AG09309 (cell line): ENCODE data around the gene SEC22C.

Experiments
- DNase-seq: peaks from one replicate; pipeline ENCODE4 v3.0.0-alpha.2; 2010; ENCODE audit warnings: low read depth
- H3K4me3 ChIP-seq: 2 replicates; pipeline ENCODE4 v1.5.1; 2011; ENCODE audit warnings: mild to moderate bottlenecking, low read depth, low read length, moderate library complexity; ENCODE audit not compliant: control insufficient read depth
- TF ChIP-seq, protein P1 (sequence below): IDR thresholded peaks from 2 replicates; pipeline ENCODE4 v1.5.1; 2011; ENCODE audit warnings: mild to moderate bottlenecking, low read depth, low read length, inconsistent platforms; ENCODE audit not compliant: insufficient read depth, control insufficient read depth; ENCODE audit errors: missing control alignments

The SEC22C gene

DNA sequence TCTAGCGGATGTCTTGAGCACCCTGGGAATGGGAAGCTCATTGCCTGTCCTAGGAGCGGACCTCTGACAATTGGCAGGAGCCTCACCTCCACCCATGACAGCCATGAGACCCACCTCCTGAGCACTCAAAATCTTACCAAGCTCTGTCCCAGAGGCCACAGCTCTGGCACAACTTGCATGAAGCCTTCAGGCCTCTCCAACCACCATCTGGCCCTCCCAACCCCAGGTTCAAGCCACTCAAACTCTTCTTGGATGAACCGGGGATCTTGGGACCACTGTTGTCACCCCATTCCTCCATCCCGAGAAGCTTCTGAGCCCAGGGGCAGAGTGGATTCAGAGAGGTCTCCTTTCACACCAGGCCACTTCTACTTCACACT is 77.8 kb downstream of the SEC22C start:
- H3K4me3 ChIP-seq: no peak overlapping the region
- TF ChIP-seq, protein P1, sequence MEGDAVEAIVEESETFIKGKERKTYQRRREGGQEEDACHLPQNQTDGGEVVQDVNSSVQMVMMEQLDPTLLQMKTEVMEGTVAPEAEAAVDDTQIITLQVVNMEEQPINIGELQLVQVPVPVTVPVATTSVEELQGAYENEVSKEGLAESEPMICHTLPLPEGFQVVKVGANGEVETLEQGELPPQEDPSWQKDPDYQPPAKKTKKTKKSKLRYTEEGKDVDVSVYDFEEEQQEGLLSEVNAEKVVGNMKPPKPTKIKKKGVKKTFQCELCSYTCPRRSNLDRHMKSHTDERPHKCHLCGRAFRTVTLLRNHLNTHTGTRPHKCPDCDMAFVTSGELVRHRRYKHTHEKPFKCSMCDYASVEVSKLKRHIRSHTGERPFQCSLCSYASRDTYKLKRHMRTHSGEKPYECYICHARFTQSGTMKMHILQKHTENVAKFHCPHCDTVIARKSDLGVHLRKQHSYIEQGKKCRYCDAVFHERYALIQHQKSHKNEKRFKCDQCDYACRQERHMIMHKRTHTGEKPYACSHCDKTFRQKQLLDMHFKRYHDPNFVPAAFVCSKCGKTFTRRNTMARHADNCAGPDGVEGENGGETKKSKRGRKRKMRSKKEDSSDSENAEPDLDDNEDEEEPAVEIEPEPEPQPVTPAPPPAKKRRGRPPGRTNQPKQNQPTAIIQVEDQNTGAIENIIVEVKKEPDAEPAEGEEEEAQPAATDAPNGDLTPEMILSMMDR: no peak
- no peak for DNase-seq

DNA sequence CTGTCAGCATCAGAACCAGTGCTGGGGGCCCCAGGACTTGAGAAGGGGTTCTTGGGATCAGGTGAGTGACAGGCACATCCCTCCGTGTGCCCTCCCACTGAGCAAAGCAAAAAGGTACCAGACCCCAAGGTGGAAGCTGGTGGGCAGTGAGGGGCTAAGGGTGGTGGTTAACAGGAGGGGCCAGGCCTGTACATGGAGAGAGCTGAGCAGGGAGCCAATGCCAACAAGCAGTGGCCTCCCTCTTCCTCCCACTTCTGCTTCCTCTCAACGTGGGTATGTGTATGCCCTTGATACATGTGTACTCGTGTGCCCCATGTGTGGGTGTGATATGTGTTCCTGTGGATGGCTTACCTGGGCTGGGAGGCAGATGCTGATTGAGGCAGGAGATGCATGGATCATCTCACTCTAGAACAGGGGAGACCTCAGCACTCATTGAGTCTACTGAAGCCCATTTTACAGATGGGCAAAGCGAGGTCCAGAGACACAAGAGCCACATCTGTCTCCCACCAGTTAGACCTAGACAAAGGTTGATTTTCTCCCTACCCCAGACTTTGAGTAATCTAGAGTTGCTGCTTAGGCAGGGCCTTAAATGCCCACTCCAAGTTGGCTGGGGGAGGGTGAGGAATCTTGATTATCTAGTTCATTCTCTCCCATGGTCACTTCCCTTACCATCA is 78.4 kb downstream of the SEC22C start:
- H3K4me3 ChIP-seq: no peak overlapping the region
- TF ChIP-seq, protein P1: no peak
- DNase-seq: no peak

DNA sequence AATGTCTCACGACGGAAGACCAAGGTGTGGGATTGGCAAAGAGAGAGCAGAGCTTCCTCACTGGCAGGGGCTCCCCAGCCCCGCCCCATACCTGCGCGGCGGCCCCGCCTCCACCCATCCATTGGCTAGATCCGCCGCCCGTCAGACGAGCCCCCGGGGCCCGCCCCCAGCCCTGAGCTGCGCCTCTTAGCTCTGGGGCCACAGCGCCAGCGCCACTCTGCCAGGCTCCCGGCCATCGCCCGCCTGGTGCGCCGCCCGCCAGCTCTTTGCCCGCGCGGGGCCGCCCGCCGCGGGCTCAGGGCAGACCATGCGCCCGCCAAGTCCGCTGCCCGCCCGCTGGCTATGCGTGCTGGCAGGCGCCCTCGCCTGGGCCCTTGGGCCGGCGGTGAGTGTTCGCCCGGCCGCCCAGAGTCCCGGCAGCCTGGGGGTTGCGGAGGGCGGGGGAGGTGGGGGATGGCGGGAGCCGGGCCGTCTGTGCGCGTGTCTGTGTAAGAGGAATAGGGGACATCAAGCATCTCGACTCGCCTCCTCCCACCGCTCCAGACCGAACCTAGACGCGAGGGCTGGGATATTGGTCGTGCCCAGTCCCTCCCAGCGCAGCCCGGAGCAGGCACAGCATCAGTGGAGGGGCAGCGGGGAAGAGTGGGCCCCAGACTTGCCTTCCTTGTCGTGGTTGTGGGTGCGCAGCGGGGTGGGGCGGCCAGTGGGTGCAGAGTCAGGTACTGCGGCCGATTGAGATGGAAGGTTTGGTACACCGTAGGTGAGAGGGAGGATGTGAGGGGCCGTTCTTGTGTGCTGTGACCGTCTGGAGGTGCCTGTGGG is 79.1 kb downstream of the SEC22C start, which contains the start of gene VIPR1:
TSS of gene VIPR1 (plus strand) at position 215 of the 822 bp plus-strand sequence. CDS start at position 308, 93 bp downstream.
- DNase-seq: no peak
- H3K4me3 ChIP-seq: peak within 1 kb of the TSS; percentile 15
- TF ChIP-seq, protein P1: no peak

DNA sequence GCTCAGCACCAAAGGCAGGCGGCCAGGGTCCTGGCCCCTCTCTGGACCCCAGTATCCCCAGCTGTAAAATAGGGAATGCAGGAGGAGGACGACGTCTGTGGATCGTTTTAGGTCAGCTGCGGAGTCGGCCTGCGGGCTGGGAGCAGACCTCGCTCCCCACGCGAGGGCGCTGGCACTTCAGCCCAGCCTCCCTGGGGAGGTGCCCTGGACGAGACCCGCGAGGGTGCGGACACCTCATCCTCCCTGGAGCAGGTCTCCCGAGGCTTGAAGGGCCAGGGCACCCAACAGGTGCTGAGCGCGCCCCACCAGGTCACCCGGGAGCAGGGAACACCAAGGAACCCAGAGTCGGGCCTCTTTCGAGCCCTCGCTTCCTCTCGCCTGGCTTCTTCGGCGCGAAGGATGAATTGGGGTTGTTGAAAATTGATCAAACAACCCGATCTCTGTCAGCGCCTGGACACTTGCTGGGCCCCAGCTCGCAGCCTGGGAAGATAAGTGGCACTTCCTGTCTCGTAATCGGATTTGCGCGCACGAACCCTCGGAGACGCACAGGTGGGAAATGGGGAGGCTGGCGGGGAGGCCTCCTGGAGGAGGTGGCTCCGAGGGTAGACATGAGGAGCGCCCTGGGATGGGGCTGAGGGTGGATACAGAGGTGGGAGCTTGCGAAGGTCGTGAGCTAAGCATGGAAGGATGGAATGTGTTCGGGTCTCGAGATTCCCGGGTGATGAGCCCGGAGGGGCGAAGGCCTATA is 79.9 kb downstream of the SEC22C start:
- TF ChIP-seq, protein P1: peak; percentile 58
- DNase-seq: no peak
- peak overlapping the region; percentile 15 for H3K4me3 ChIP-seq

DNA sequence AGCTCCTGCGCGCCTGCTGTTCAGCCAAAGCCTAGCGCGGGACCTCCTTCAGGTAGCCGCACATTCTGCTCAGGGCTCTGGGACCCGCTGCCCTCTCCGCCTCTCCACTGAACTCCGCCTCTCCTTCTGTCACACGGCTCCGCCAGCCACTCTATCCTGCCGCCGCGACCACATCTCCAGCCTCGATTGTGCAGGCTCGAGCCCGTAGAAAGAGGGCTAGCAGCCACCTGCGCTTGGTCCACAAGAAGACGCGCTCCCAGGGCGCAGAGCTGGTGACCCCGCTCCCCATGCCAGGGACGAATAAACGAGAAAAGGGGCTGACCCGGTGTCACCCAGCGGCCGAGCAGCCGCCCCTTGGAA is 80.5 kb downstream of the SEC22C start:
- TF ChIP-seq, protein P1: no peak
- H3K4me3 ChIP-seq: no peak overlapping the region
- DNase-seq: no peak

DNA sequence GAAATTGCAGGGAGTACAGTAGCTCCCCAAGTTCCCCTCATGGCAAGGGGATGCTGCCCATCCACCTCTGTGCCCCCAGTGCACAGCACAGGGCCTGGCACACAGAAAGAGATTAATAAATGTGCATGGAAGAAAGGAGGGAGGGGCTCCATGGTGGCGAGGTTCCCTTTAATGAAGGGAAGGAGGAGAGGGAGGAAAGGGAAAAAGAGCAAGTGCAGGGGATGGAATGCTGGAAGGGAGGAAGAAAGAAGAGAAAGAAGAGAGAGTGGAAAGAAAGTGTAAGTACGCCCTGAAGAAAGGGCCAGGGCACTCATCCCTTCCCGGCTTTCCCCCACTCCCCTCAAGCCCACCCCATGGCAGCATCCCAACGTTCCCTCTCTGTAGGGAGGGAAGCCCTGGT is 80.9 kb downstream of the SEC22C start:
- no peak for DNase-seq
- TF ChIP-seq, protein P1: no peak
- no peak overlapping the region for H3K4me3 ChIP-seq
